ENCODE measurements around the gene CENPX.

GRCh38 chr17:81996757-81997441, 25.8 kb downstream of the CENPX start:
- no peak for TF ChIP-seq TCF12 (IDR thresholded peaks at IDR 0.05; ENCODE audit: low read depth)
- no peak for TF ChIP-seq FOXM1 (IDR thresholded peaks at IDR 0.05; ENCODE audit: borderline replicate concordance, low read depth)
- TF ChIP-seq YY1 (IDR thresholded peaks at IDR 0.05; ENCODE audit: low read depth): no peak
- no peak for TF ChIP-seq CEBPB (IDR thresholded peaks at IDR 0.05)
- no peak for TF ChIP-seq TAF1 (IDR thresholded peaks at IDR 0.05; ENCODE audit: low read depth)
- no peak for TF ChIP-seq EP300 (IDR thresholded peaks at IDR 0.05; ENCODE audit: borderline replicate concordance)
- no peak for TF ChIP-seq CREB1 (IDR thresholded peaks at IDR 0.05; ENCODE audit: low read depth)
- TF ChIP-seq ZBTB7A (IDR thresholded peaks at IDR 0.05; ENCODE audit: low read depth): no peak
- TF ChIP-seq MAX (IDR thresholded peaks at IDR 0.05): no peak
- TF ChIP-seq NFIC (IDR thresholded peaks at IDR 0.05): no peak
